ENCODE data around the gene PIK3R3. TPM values are rescaled to one million over a fixed set of nuclear protein-coding genes. Genes with fewer than 3 reads are reported as not detected.
"Not testable (repeated sequence)": the region's sequence is repeated elsewhere in the genome, so short reads cannot be mapped to it uniquely, and the experiment has no call there.

Gene PIK3R3
- total RNA-seq, 2 experiments from 2014 or later = 0.65 to 0.83 TPM

- intact Hi-C loops (cut with micrococcal nuclease) = no loop called here
- Mint-ChIP-seq H3K36me3 (peaks cover 4% of the 10 kb centered on the region), H3K27ac (no peak overlapping the region), H3K4me3 (no peak overlapping the region), H3K9me3 (peaks cover 12% of the 10 kb centered on the region), H3K4me1 (ENCODE audit: low read depth) (peaks cover 13% of the 10 kb centered on the region), H3K27me3 (peaks cover 8% of the 10 kb centered on the region)
- ChIA-PET POLR2A (no interaction called here), CTCF (no interaction called here)
- no peak for DNase-seq
Measured at GRCh38 chr1:46096269-46097148, 35.9 kb downstream of the PIK3R3 start.

DNA sequence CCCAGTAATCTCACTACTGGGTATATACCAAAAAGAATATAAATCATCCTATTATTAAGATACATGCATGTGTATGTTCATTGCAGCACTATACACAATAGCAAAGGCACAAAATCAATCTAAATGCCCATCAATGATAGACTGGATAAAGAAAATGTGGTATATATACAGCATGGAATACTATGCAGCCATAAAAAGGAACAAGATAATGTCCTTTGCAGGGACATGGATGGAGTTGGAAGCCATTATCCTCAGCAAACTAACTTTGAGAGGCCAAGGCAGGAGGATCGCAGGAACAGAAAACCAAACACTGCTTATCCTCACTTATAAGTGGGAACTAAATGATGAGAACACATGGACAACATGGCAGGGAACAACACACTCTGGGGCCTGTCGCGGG lies 37.3 kb downstream of the PIK3R3 start:
- H3K27ac Mint-ChIP-seq; POLR2A ChIA-PET; CTCF ChIA-PET; intact Hi-C loops (cut with micrococcal nuclease); H3K4me3 Mint-ChIP-seq; DNase-seq; H3K36me3 Mint-ChIP-seq; H3K27me3 Mint-ChIP-seq: not testable (repeated sequence)
- Mint-ChIP-seq H3K4me1 (ENCODE audit: low read depth) (peaks cover 13% of the 10 kb centered on the region), H3K9me3 (peaks cover 12% of the 10 kb centered on the region)

GRCh38 chr1:46094471-46095005 lies 37.9 kb downstream of the PIK3R3 start:
- POLR2A ChIA-PET = no interaction called here
- Mint-ChIP-seq H3K27ac (no peak overlapping the region), H3K27me3 (peaks cover 8% of the 10 kb centered on the region), H3K4me3 (no peak overlapping the region), H3K9me3 (peaks cover 12% of the 10 kb centered on the region), H3K36me3 (peaks cover 4% of the 10 kb centered on the region), H3K4me1 (ENCODE audit: low read depth) (peaks cover 13% of the 10 kb centered on the region)
- no peak for DNase-seq
- CTCF ChIA-PET = no interaction called here
- intact Hi-C loops (cut with micrococcal nuclease) = no loop called here

- H3K27me3 Mint-ChIP-seq; H3K9me3 Mint-ChIP-seq; intact Hi-C loops (cut with micrococcal nuclease); H3K36me3 Mint-ChIP-seq; DNase-seq; H3K27ac Mint-ChIP-seq; POLR2A ChIA-PET; H3K4me3 Mint-ChIP-seq; CTCF ChIA-PET: not testable (repeated sequence)
- H3K4me1 Mint-ChIP-seq (ENCODE audit: low read depth) = peaks cover 13% of the 10 kb centered on the region
Measured at GRCh38 chr1:46093832-46094231, 38.6 kb downstream of the PIK3R3 start.

- intact Hi-C loops (cut with micrococcal nuclease) = no loop called here
- CTCF ChIA-PET = no interaction called here
- DNase-seq = no peak
- POLR2A ChIA-PET = no interaction called here
- peaks cover 8% of the 10 kb centered on the region for H3K27me3 Mint-ChIP-seq
- no peaks in the 10 kb centered on the region for H3K4me1 Mint-ChIP-seq (ENCODE audit: low read depth)
- no peaks in the 10 kb centered on the region for H3K9me3 Mint-ChIP-seq
- H3K4me3 Mint-ChIP-seq = no peak overlapping the region
- no peak overlapping the region for H3K27ac Mint-ChIP-seq
- H3K36me3 Mint-ChIP-seq = no peaks in the 10 kb centered on the region
Measured at GRCh38 chr1:46087891-46088290, 44.5 kb downstream of the PIK3R3 start.

- no peaks in the 10 kb centered on the region for H3K4me1 Mint-ChIP-seq (ENCODE audit: low read depth)
- no peak overlapping the region for H3K27ac Mint-ChIP-seq
- peaks cover 6% of the 10 kb centered on the region for H3K27me3 Mint-ChIP-seq
- ChIA-PET POLR2A (no interaction called here), CTCF (no interaction called here)
- DNase-seq = no peak
- H3K9me3 Mint-ChIP-seq = no peaks in the 10 kb centered on the region
- H3K36me3 Mint-ChIP-seq = no peaks in the 10 kb centered on the region
- H3K4me3 Mint-ChIP-seq = no peak overlapping the region
- intact Hi-C loops (cut with micrococcal nuclease) = no loop called here
Measured at GRCh38 chr1:46086576-46086975, 45.9 kb downstream of the PIK3R3 start.

DNA sequence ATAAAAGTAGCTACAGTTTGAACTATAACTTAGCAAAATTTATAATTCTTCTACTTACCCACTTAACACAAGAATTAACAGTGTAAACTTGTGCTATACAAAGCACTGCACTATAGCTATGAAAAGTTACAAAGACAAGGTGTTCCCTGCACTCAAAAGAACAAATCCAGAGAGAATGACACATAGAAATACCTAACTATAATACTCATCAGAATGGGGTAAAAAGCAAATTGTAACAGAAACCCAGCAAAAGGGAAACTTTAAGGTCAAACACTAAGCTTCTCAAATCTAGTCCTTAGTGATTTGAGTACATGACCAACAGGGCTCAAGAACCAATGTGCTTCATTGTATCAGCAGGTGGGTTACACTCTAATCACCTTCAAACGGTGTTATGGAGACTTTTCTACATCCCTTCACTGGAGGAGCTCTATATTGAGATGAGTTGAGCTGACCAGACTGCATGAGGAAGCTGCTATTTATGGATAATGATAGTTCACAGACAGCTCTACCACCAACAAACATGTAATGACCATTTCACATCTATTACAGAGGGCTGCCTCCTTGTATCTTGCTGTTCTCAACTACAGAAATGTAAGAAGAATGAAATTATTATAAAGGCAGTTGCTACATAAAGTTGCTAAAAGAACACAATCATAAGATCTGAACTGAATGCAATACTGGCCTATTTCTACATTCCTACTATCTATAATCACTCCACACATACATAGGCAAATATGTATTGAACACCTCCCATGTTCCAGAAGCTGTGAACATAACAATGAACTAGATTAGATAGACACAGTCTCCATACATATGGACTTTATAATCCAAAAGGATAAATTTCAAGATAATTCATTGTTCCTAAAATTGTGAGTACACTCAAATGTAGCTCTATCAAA lies 47.6 kb downstream of the PIK3R3 start:
- intact Hi-C loops (cut with micrococcal nuclease) = no loop called here
- Mint-ChIP-seq H3K9me3 (no peaks in the 10 kb centered on the region), H3K27me3 (peaks cover 6% of the 10 kb centered on the region), H3K36me3 (no peaks in the 10 kb centered on the region), H3K4me3 (no peak overlapping the region), H3K27ac (no peak overlapping the region), H3K4me1 (ENCODE audit: low read depth) (no peaks in the 10 kb centered on the region)
- POLR2A ChIA-PET = no interaction called here
- no peak for DNase-seq
- CTCF ChIA-PET = no interaction called here

DNA sequence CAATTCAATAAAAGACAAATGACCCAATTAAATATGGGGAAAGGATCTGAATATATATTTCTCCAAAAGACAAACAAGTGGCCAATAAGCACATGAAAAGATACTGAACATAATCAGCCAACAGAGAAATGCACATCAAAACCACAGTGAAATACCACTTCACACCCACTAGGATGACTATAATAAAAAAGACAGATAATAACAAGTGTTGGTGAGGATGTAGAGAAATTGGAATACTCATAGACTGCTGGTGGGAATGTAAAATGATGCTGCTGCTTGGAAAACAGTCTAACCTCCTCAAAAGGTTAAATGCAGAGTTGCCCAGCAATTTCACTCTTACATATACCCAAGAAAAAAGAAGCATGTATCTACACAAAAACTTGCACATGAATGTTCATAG lies 48.9 kb downstream of the PIK3R3 start:
- ChIA-PET POLR2A (no interaction called here), CTCF (interaction anchor here (0.6 kb wide), 1 partner anchor 9 kb away, joined by 3 read pairs; no protein-coding TSS in a partner anchor)
- no peaks in the 10 kb centered on the region for H3K4me1 Mint-ChIP-seq (ENCODE audit: low read depth)
- DNase-seq = no peak
- no peaks in the 10 kb centered on the region for H3K36me3 Mint-ChIP-seq
- H3K9me3 Mint-ChIP-seq = no peaks in the 10 kb centered on the region
- intact Hi-C loops (cut with micrococcal nuclease) = no loop called here
- H3K27me3 Mint-ChIP-seq = peaks cover 6% of the 10 kb centered on the region
- no peak overlapping the region for H3K4me3 Mint-ChIP-seq
- no peak overlapping the region for H3K27ac Mint-ChIP-seq

- Mint-ChIP-seq H3K36me3 (no peaks in the 10 kb centered on the region), H3K27me3 (peaks cover 2% of the 10 kb centered on the region), H3K27ac (no peak overlapping the region), H3K9me3 (no peaks in the 10 kb centered on the region), H3K4me3 (no peak overlapping the region), H3K4me1 (ENCODE audit: low read depth) (no peaks in the 10 kb centered on the region)
- intact Hi-C loops (cut with micrococcal nuclease) = no loop called here
- ChIA-PET CTCF (no interaction called here), POLR2A (no interaction called here)
- no peak for DNase-seq
Measured at GRCh38 chr1:46081619-46082018, 50.8 kb downstream of the PIK3R3 start.

- CTCF ChIA-PET = no interaction called here
- intact Hi-C loops (cut with micrococcal nuclease) = no loop called here
- H3K27ac Mint-ChIP-seq = no peak overlapping the region
- POLR2A ChIA-PET = no interaction called here
- H3K36me3 Mint-ChIP-seq = no peaks in the 10 kb centered on the region
- H3K27me3 Mint-ChIP-seq = peaks cover 2% of the 10 kb centered on the region
- no peaks in the 10 kb centered on the region for H3K9me3 Mint-ChIP-seq
- no peaks in the 10 kb centered on the region for H3K4me1 Mint-ChIP-seq (ENCODE audit: low read depth)
- no peak overlapping the region for H3K4me3 Mint-ChIP-seq
- no peak for DNase-seq
Measured at GRCh38 chr1:46081206-46081605, 51.2 kb downstream of the PIK3R3 start.

GRCh38 chr1:46080257-46080656 lies 52.2 kb downstream of the PIK3R3 start:
- CTCF ChIA-PET = interaction anchor here (0.7 kb wide), 2 partner anchors 42 to 55 kb away, joined by 3 read pairs; no protein-coding TSS in a partner anchor
- DNase-seq = no peak
- Mint-ChIP-seq H3K36me3 (no peaks in the 10 kb centered on the region), H3K27ac (no peak overlapping the region), H3K27me3 (peaks cover 2% of the 10 kb centered on the region), H3K9me3 (no peaks in the 10 kb centered on the region), H3K4me1 (ENCODE audit: low read depth) (no peaks in the 10 kb centered on the region), H3K4me3 (no peak overlapping the region)
- intact Hi-C loops (cut with micrococcal nuclease) = no loop called here
- POLR2A ChIA-PET = no interaction called here

- intact Hi-C loops (cut with micrococcal nuclease) = no loop called here
Measured at GRCh38 chr1:46077644-46078043, 54.8 kb downstream of the PIK3R3 start.

More at GRCh38 chr1:46077644-46078043, 54.8 kb downstream of the PIK3R3 start:
- Mint-ChIP-seq H3K27me3 (peaks cover 2% of the 10 kb centered on the region), H3K9me3 (no peaks in the 10 kb centered on the region), H3K27ac (no peak overlapping the region), H3K36me3 (no peaks in the 10 kb centered on the region), H3K4me3 (no peak overlapping the region), H3K4me1 (ENCODE audit: low read depth) (no peaks in the 10 kb centered on the region)
- CTCF ChIA-PET = no interaction called here
- POLR2A ChIA-PET = no interaction called here
- DNase-seq = no peak
